HCT116 (cell line): Measurements from ENCODE around the gene SPDYE4. TPM values are rescaled to one million over a fixed set of nuclear protein-coding genes. Genes with fewer than 3 reads are reported as not detected.

Experiments used
- ATAC-seq: fragments of 200-7000 bp; cut with Tn5 transposase; 2 replicates; pipeline ENCODE4 v1.9.1; 2020; ENCODE audit warnings: mild to moderate bottlenecking, moderate library complexity
- BruUV-seq: library from RNA; stranded (reverse); fragments of 400-500 nt; replicated peaks from 2 replicates; lab custom pipeline; 2021; lab: Mats Ljungman, UMichigan
- CTCF ChIA-PET: fragments of 300-600 bp; sonication (Branson Sonifier 250); formaldehyde crosslinking; loops from one replicate; lab custom pipeline; 2021; ENCODE audit warnings: antibody characterized with exemption; lab: Charles Lee
- POLR2A ChIA-PET: fragments of 300-600, 350-600 bp; sonication (Branson Sonifier 250); formaldehyde crosslinking; loops from one replicate; lab custom pipeline; 2021; ENCODE audit warnings: antibody characterized with exemption; lab: Charles Lee
- RAD21 ChIA-PET, 2 experiments: fragments of 300-600 bp; sonication (Branson Sonifier 250); formaldehyde crosslinking; loops; one replicate each; lab custom pipeline; 2023; ENCODE audit warnings: low total read pairs in 2 of 2; ENCODE audit not compliant: uncharacterized antibody in 2 of 2, unreplicated experiment in 2 of 2, low non-redundant PET in 1 of 2; lab: Charles Lee
- DNase-seq: peaks from one replicate; pipeline ENCODE4 v3.0.0-alpha.2; 2010; ENCODE audit warnings: low read depth, low spot score
- H2AFZ ChIP-seq: fragments of 200-600 bp; shearing (Covaris generic), sonication (generic); 2 replicates; pipeline ENCODE4 v1.6.1; 2017; ENCODE audit warnings: low read depth, mixed run types, mixed read lengths, antibody characterized with exemption, low read length; ENCODE audit not compliant: poor library complexity, severe bottlenecking
- H3K27ac ChIP-seq: 2 replicates; pipeline ENCODE4 v1.5.1; 2012; ENCODE audit warnings: low read depth, low read length
- H3K27me3 ChIP-seq: fragments of 200-600 bp; sonication (generic); 2 replicates; pipeline ENCODE4 v1.6.1; 2016; ENCODE audit warnings: mixed run types, low read length, mixed read lengths; ENCODE audit not compliant: insufficient read depth
- H3K36me3 ChIP-seq, 2 experiments: fragments of 200-500 bp in 1 of 2; fragments of 200-600 bp in 1 of 2; sonication (Bioruptor generic) in 1 of 2; sonication (generic) in 1 of 2; 2 replicates each; pipeline versions ENCODE4 v1.5.1 to v1.6.1; 2014 to 2016; ENCODE audit warnings: low read length in 2 of 2, inconsistent platforms in 1 of 2, mixed read lengths in 1 of 2, mixed run types in 1 of 2; ENCODE audit not compliant: insufficient read depth in 2 of 2, control insufficient read depth in 1 of 2
- H3K4me1 ChIP-seq, 2 experiments: fragments of 200-600 bp in 1 of 2; sonication (generic) in 1 of 2; 2 replicates each; pipeline versions ENCODE4 v1.5.1 to v1.6.1; 2012 to 2017; ENCODE audit warnings: low read length in 2 of 2, inconsistent platforms in 1 of 2, mild to moderate bottlenecking in 1 of 2, mixed read lengths in 1 of 2, mixed run types in 1 of 2, moderate library complexity in 1 of 2; ENCODE audit not compliant: insufficient read depth in 2 of 2, control insufficient read depth in 1 of 2
- H3K4me2 ChIP-seq: fragments of 200-600 bp; sonication (generic); 2 replicates; pipeline ENCODE4 v1.6.1; 2017; ENCODE audit warnings: mixed run types, low read length, mixed read lengths
- H3K4me3 ChIP-seq, 2 experiments: fragments of 200-600 bp in 1 of 2; sonication (generic) in 1 of 2; replicated peaks in 1 of 2; 2 replicates each; pipeline ENCODE4 v1.5.1; 2011 to 2016; ENCODE audit warnings: low read length in 2 of 2, control low read depth in 1 of 2, low read depth in 1 of 2, mild to moderate bottlenecking in 1 of 2, mixed read lengths in 1 of 2, mixed run types in 1 of 2
- H3K79me2 ChIP-seq: fragments of 200-600 bp; sonication (generic); 2 replicates; pipeline ENCODE4 v1.6.1; 2017; ENCODE audit warnings: mild to moderate bottlenecking, mixed run types, low read length, moderate library complexity, mixed read lengths; ENCODE audit not compliant: insufficient read depth
- H3K9ac ChIP-seq: fragments of 200-600 bp; sonication (generic); 2 replicates; pipeline ENCODE4 v1.6.1; 2016; ENCODE audit warnings: low read length, mixed read lengths
- H3K9me2 ChIP-seq: fragments of 200-600 bp; sonication (generic), shearing (Covaris generic); 2 replicates; pipeline ENCODE4 v1.6.1; 2017; ENCODE audit warnings: mixed run types, mild to moderate bottlenecking, moderate library complexity; ENCODE audit not compliant: insufficient read depth
- H3K9me3 ChIP-seq, 2 experiments: fragments of 200-500 bp in 1 of 2; fragments of 200-600 bp in 1 of 2; sonication (Bioruptor generic) in 1 of 2; sonication (generic) in 1 of 2; 2 replicates each; pipeline ENCODE4 v1.6.1; 2014 to 2017; ENCODE audit warnings: low read length in 2 of 2, mixed read lengths in 2 of 2, inconsistent platforms in 1 of 2, low read depth in 1 of 2, mild to moderate bottlenecking in 1 of 2, mixed run types in 1 of 2, moderate library complexity in 1 of 2; ENCODE audit not compliant: control insufficient read depth in 1 of 2, insufficient read depth in 1 of 2
- H4K20me1 ChIP-seq: fragments of 200-600 bp; sonication (generic), shearing (Covaris generic); 2 replicates; pipeline ENCODE4 v1.6.1; 2017; ENCODE audit warnings: mixed run types, mild to moderate bottlenecking, moderate library complexity; ENCODE audit not compliant: insufficient read depth
- CEBPB ChIP-seq: IDR thresholded peaks from 2 replicates; pipeline ENCODE4 v1.6.1; 2012; ENCODE audit warnings: low read depth
- ELF1 ChIP-seq: IDR thresholded peaks from 2 replicates; pipeline ENCODE4 v1.6.1; 2012; ENCODE audit warnings: low read depth, borderline replicate concordance
- EZH2 ChIP-seq: fragments of 200-600 bp; sonication (generic); IDR thresholded peaks from 2 replicates; pipeline ENCODE4 v1.6.1; 2017; ENCODE audit warnings: antibody characterized with exemption, mixed run types
- EZH2phosphoT487 ChIP-seq: fragments of 200-600 bp; IDR thresholded peaks from 2 replicates; pipeline ENCODE4 v1.6.1; 2018; ENCODE audit warnings: antibody characterized with exemption, borderline replicate concordance
- FOSL1 ChIP-seq: IDR thresholded peaks from 2 replicates; pipeline ENCODE4 v1.6.1; 2012; ENCODE audit warnings: low read depth
- POLR2A ChIP-seq: IDR thresholded peaks from 2 replicates; pipeline ENCODE4 v1.7.0; 2011; ENCODE audit warnings: borderline replicate concordance; ENCODE audit not compliant: insufficient read depth, insufficient read length; ENCODE audit errors: extremely low read depth
- RAD21 ChIP-seq: IDR thresholded peaks from 2 replicates; pipeline ENCODE4 v1.6.1; 2012; ENCODE audit warnings: low read depth, mild to moderate bottlenecking
- SIN3A ChIP-seq: IDR thresholded peaks from 2 replicates; pipeline ENCODE4 v1.6.1; 2012; ENCODE audit warnings: low read depth
- SP1 ChIP-seq: IDR thresholded peaks from 2 replicates; pipeline ENCODE4 v1.6.1; 2012; ENCODE audit warnings: low read depth
- SRF ChIP-seq: IDR thresholded peaks from 2 replicates; pipeline ENCODE4 v1.6.1; 2012; ENCODE audit warnings: low read depth
- TCF7L2 ChIP-seq: IDR thresholded peaks from 2 replicates; pipeline ENCODE4 v1.7.0; 2011; ENCODE audit warnings: borderline replicate concordance, inconsistent platforms; ENCODE audit not compliant: insufficient read depth, insufficient read length; ENCODE audit errors: extremely low read depth
- ZFX ChIP-seq: fragments of 450-650 bp; IDR thresholded peaks from 2 replicates; pipeline ENCODE4 v1.6.1; 2017
- intact Hi-C: fragments of 100-400 bp; cut with micrococcal nuclease; formaldehyde crosslinking; loops from 2 replicates; pipeline ENCODE4 v1.10.0; 2022
- total RNA-seq: library from RNA; stranded (reverse); gene quantifications from one replicate; pipeline ENCODE4 v1.2.1, GENCODE V29; 2021; ENCODE audit not compliant: unreplicated experiment
- TF ChIP-seq, protein P1 (sequence below): IDR thresholded peaks from 2 replicates; pipeline ENCODE4 v1.6.1; 2011; ENCODE audit warnings: mild to moderate bottlenecking, low read length, moderate library complexity; ENCODE audit not compliant: insufficient replicate concordance; ENCODE audit errors: extremely low read depth

Gene SPDYE4
- total RNA-seq, 1 experiment from 2014 or later: not detected

DNA sequence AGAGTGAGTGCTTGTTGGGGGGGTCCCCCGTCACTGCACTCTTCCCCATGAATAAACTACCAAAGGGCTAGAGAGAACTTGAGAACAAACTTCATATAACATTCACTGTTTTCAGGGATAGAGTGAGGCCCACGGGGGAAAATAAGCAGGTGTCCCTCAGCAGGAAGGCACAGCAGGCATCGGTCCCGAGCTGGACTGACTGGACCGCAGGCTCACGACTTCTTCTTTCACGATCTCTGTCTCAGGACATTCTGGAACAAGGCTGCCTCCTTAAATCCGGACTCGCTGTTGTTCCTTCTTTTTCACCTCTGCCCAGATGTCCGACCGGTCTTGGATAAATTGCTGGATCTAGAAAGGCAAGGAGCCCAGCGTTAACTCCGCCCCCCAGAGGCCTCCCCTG lies 28.5 kb downstream of the SPDYE4 start:
- Histone ChIP-seq H3K79me2 (no peaks in the 10 kb centered on the region), H3K4me1 (no peaks in the 10 kb centered on the region), H3K27me3 (no peaks in the 10 kb centered on the region), H3K9ac (no peak overlapping the region), H3K27ac (no peak overlapping the region), H3K4me2 (no peak overlapping the region), H3K36me3 (no peaks in the 10 kb centered on the region), H3K9me3 (no peaks in the 10 kb centered on the region), H4K20me1 (no peaks in the 10 kb centered on the region), H3K4me3 (no peak overlapping the region), H2AFZ (no peak overlapping the region), H3K9me2 (no peaks in the 10 kb centered on the region)
- ChIA-PET CTCF (no interaction called here), RAD21 (no interaction called here), POLR2A (no interaction called here)
- ATAC-seq (no peak), DNase-seq (no peak)
- intact Hi-C loops: no loop called here
- BruUV-seq: no TSS peak
- TF ChIP-seq ZFX (no peak), ELF1 (no peak), POLR2A (no peak), FOSL1 (no peak), SRF (no peak), SIN3A (no peak), TCF7L2 (no peak), EZH2phosphoT487 (no peak), SP1 (no peak), RAD21 (no peak), EZH2 (no peak), CEBPB (no peak)
- TF ChIP-seq, protein P1, sequence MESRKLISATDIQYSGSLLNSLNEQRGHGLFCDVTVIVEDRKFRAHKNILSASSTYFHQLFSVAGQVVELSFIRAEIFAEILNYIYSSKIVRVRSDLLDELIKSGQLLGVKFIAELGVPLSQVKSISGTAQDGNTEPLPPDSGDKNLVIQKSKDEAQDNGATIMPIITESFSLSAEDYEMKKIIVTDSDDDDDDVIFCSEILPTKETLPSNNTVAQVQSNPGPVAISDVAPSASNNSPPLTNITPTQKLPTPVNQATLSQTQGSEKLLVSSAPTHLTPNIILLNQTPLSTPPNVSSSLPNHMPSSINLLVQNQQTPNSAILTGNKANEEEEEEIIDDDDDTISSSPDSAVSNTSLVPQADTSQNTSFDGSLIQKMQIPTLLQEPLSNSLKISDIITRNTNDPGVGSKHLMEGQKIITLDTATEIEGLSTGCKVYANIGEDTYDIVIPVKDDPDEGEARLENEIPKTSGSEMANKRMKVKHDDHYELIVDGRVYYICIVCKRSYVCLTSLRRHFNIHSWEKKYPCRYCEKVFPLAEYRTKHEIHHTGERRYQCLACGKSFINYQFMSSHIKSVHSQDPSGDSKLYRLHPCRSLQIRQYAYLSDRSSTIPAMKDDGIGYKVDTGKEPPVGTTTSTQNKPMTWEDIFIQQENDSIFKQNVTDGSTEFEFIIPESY: no peak
